Inferior parietal cortex (tissue), 1 donor: ENCODE measurements around the gene PHF19.
A peak's percentile ranks its signal among the peaks of the same experiment; 100 is the strongest.

Experiments
- DNase-seq: peaks from one replicate; pipeline ENCODE4 v3.0.0-alpha.2; 2016; ENCODE audit errors: extremely low spot score

The PHF19 gene

DNA sequence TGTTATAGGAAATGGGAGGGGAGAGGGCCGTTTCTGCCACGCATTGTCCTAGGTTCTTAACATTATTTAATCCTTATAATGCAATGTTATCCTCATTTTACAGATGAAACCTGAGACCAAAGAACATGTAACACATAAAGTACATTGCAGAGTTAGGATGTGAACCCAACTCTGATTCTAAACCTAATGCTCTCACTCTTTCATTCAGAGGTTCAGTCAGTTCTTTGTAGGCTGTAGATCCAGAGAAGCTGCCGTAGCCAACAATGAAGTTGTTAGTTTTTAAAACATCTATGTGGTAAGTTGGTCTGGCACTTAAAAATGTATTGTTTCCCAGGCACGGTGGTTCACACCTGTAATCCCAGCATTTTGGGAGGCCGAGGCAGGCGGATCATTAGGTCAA is 23.8 kb downstream of the PHF19 start:
- no peak for DNase-seq

DNA sequence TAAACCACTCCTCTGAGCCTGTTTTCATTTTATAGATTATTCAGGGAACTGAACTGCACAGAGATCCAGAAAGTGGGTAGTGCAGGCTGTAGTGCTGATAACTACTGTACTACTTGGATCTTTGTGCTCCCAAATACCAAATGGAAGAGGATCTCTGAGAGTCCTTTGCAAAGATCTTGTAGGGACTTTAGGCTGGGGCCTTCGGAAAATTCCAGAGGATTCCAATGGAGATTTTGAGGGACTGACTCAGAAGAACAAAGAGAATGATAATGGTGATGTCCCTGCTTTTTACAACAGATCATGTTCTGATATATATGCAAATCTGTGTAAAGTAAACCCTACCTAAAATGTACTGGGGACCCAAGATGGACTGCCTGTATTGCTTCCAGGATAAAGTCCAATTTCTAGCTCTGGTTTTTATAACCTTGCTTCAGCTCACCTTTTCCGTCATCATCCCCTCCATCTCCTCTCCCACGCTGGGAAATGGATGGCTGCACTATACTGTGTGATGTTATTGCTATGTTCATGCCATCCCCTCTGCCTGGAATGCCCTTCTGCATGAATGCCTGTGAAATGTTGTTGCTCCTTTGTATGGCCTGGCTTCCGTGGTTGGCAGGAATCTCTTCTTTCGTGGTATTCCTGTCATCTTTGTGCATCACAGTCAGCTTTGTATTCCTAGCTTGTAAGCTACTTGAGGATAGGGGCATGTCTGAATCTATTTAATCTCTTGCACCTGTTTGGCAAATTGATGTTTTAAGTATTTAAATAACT is 24.6 kb downstream of the PHF19 start:
- DNase-seq = no peak

DNA sequence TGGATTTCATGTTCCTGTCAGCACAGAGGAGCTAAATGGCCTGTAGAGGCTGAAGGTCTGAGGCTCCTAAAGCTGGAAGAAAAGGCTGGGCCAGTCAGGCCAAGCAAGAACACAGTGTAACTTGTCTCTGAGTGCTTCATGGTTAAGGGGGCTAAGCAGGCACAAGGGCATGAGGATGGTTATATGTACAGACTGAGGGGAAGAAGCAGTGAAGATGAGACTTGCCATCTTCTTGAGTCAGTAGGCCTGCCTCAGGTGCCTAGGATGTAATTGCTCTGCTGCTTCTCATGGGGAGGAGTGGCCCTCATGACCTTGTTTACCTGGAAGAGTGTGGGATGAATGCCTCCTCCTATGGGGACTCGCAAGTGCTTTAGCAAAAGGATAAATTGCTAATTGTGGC is 25.5 kb downstream of the PHF19 start:
- no peak for DNase-seq

DNA sequence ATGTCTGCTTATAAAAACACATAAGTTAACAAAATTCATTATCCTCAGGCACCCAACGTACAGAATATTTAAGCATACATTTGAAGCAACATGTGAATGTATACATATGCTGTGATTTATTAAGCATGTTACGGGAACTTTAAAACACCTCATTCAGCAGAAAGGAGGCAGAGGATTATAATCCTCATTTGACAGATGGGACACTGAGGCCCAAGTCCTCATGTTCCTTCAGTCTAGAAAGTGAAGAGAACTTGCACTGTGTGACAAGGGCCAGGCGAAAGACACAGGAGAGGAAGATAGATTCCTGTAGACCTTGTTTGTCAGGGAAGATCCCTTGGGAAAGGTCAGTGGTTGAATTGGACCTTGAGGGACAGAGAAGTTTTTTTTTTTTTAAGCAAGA is 26.7 kb downstream of the PHF19 start:
- DNase-seq = no peak

DNA sequence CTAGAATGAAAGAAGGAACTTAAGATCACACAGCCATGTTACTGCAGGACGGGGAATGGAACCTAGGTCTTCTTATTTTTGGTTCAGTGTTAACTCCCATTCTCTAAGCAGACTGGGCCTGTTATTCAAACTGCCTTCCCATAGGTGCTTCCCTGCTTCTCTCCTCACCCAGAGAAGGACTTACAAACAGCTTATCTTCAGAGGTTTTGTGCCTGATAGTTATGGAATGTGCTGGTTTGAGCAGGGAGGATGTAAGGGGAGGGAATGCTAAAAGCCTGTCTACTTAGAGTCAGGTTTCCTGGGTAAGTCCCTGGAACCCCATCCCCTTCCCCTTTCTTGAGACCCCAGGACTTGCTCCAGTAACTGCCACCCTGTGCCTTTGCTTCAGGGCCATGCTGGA is 30.1 kb downstream of the PHF19 start:
- no peak for DNase-seq

DNA sequence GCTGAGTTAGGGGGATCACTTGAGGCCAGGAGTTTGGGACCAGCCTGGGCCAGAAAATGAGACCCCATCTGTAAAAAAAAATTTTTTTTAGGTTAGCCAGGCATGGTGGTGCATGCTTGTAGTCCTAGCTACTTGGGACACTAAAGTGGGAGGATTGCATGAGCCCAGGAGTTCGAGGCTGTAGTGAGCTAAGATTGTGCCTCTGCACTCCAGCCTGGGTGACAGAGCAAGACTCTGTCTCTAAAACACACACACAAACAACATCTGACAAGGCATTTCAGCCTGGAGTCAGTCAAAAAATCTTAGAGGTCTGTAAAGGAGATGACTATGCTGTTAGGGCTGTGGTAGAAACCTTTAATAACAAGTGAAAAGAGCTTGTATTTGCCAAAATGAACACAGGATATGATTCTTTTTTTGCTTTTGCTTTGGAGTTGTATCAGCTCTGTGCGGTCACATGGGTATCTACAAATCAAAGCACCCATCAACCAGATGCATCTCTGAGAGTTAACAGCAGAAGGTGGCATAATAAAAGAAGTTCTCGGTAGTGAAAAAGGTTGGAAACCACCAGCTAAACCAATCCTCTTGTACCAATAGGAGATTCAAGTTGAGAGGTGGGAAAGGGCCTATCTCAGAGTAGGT is 30.6 kb downstream of the PHF19 start:
- no peak for DNase-seq

DNA sequence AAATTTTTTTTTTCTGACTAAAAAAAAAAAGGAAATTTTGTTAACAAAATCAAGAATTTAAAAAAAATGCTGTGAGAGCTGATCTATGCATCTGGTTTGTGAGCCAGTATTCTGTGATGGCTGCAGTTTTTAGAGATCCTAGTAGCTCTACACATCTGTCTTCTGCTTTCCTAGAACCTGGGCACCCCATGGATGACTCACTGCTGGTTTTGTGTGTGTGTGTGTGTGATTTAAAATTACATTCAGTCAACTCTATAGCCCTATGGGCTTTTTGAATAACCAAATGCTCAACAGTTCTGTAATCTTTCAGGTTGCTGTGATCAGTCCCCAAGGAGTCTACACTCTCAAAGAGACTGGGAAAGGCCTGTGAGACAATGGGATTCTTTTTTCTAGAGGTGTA is 31.7 kb downstream of the PHF19 start:
- DNase-seq = no peak

DNA sequence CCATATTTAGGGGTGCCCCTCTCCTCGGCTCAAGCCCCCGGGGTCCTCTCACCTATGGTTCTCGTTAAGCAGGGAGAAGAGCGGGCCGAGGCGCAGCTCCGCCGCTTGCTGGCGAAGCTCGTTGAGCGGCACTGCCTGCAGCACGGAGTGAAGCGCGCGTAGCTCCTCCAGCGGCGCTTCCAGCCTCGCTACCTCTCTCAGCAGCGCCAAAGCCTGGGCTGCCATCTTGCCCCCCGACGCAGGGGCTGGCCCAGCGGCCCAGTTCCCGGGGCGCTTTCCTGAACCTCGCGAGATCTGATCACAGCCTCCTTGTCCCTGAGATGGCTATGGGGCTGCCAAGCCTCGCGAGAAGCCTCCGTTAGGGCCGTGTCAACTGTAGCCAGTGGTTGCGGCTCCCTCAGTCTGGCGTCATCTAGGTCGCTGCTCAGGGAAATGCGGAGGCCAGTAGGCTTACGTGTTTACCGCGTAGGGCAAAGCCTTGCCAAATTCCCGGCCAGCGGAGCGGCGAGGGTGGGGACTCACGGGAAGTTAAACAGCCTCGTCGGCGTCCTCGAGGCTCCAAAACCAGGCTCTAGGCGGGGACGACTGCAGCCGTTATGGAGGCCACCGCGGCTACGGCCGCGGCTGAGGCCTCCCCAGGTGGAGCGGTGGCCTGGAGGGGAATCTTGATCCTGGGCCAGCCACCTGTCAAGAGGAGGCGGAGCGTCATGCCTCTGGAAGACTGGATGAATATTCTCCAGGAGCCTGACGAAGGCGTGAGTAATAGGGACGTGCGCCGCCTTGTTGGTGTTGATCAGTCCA is 34.1 kb downstream of the PHF19 start, which contains the start of gene PSMD5:
PSMD5 (minus strand) TSS at position 238 of the 801 bp plus-strand sequence; CDS start at position 225, 13 bp downstream.
- peak; percentile 97 for DNase-seq

DNA sequence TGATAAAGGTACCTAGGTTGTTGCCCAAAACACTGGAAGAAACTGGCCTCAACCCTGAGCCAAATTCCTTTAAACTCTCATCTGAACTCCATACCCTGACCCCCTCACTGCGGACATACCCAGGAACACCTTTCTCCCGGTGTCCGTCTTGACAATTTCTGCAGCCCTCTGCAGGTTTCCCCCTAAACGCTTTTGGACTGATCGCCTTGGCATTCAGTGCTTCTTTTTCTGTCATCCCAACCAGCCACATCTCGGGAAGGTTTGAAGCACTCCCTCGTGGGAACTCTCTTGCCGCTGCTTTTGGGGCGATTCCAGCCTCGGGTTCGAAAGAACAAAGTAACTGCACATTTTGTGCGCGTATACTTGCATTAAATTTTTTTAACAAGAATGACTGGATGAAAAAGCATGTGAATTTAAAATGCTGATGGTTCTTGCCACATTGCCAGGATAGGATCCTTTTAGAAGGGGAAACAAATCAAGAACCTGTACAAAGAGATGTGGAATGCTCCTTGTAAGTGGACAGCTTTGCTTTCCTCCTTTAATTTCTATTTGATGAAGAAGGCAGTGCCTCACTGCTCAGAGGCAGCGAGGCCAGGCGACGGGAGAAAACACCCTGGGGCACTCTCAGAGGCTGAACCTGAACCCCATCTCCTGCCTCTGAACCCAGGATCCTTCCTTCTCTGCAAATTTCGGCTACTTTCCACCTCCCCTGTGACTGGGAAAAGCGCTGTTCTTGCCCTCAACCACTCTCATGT is 34.9 kb downstream of the PHF19 start:
- DNase-seq = peak; percentile 38

DNA sequence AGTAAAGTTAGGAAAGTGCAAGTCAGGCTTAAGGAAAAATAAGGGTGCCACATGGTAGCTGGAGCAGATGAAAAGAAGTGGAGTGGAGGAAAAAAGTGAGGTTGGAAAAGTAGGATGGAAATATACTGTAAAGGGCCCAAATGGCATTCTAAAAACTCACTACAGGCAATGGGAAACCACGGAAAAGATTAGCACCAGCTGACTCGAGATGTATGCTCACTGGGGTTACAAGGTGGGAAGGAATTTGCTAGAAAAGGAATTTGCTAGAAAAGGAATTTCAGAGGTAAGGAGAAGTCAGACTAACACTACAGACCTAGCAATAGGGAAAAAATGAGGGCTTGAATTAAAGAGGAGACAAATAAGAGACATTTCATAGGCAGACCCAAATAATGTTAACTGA is 37.8 kb downstream of the PHF19 start:
- no peak for DNase-seq

DNA sequence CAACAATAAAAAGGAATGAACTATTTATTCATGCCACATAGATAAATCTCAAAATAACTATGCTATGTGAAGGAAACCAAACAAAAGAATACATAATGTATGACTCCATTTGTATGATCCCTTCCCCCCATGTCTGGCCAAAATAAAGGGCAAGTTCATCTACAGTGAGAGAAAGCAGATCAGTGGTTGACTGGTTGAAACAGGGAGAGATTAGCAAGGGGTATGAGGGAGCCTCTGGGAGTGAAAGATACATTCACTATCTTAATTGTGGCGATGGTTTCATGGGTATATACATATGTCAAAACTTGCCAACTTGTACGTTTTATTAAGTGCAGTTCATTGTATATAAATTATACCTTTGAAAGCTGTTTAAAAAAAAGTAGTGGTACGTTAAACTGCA is 39.1 kb downstream of the PHF19 start:
- no peak for DNase-seq

DNA sequence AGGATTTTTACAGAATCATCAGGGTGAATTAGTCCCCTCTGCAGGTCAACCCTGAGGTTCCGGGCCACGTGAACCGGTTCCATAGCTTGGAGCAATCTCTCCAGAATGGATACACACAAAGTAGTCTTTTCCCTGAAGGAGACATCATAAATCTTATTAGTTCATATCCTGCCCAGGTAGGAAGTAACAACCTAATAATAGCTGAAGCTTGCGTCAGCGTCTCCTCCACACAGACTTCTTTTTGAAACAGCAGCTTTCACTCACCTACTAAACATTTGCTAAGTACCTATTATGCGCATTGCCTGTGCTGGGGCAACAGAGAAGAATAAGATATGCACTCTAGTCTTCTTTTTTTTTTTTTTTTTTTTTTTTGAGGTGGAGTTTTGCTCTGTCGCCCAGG is 43.7 kb downstream of the PHF19 start:
- DNase-seq = no peak

DNA sequence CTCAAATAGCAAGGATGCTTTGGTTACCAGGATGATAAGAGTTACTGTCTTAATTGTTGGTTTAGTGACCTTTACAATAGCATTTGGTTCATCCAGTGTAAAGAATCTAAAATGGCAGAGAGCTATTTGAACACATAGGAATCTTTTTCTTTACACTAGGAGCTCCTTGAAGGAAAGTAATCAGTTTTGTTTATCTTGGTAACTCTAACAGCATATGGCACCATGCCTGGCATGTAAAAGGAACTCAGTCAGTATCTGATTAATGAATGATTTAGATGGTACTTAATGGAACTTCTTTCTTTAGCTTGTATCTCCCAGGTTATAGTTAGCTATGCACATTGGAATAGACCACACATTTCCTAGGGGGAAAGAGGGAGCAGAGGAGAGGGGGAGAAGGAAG is 44.2 kb downstream of the PHF19 start:
- no peak for DNase-seq

DNA sequence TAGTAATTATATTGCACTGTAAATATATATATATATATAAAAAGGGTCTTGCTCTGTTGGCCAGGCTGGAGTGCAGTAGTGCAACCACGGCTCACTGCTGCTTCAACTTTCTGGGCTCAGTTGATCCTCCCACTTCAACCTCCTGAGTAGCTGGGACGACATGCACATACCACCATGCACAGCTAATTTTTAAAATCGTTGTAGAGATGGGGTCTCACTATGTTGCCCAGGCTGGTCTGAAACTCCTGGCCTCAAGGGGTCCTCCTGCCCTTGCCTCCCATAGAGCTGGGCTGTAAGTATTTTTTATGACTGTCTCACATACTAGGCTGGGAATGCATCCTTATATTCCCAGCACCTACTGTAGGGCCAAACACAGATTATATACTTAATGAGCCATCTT is 46.1 kb downstream of the PHF19 start:
- DNase-seq = no peak

DNA sequence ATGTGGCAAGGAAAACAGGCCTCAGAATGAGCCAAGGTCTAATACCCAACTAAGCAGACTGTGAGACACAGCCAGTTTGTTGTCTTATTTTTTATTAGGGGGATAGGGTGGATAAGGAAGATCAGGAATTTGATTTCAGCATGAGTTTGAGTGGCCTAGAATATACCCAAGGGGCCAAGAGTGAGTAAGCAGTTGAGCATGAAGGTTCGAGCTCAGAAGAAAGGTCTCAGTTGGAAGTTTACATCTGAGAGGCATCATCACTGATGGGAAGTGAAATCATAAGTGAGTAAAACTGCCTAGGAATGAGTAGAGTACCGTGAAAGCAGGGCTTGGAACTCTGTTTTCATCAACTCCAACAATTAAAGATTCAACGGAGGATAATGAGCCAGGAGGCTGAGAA is 46.8 kb downstream of the PHF19 start:
- no peak for DNase-seq

DNA sequence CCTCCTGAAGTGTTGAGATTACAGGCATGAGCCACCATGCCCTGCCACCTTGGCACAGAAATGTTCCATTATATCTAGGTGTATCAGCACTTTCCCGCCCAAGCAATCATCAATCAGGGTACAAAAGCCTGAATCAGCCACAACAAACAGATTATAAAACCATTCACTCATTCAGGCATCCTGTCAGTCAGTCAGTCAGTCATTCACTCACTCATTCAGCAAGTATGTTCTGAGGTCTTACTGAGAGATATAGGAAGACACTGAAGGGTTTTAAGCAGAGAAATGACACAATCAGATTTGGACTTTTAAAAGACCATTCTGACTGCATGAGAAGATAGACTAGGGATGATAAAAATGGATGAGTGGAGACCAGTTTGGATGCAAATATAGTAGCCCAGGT is 47.3 kb downstream of the PHF19 start:
- DNase-seq = no peak

DNA sequence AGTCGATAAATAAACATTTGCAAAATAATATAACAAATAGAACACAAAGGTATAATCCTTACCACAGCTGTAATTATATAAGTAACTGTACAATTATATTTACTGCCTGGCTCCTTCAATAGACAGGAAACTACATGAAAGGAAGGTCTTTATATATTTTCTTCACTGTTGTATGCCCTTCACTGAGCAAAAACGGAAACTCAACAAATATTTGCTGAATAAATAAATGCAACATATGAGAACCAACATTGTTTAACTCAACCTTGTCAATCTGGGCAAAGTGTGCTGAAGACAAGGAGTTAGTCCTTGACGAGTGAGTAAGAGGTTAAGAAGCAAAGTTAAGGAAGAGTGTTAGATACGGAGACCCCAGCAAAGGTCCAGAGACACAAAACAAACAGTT is 56.9 kb downstream of the PHF19 start:
- DNase-seq = no peak

DNA sequence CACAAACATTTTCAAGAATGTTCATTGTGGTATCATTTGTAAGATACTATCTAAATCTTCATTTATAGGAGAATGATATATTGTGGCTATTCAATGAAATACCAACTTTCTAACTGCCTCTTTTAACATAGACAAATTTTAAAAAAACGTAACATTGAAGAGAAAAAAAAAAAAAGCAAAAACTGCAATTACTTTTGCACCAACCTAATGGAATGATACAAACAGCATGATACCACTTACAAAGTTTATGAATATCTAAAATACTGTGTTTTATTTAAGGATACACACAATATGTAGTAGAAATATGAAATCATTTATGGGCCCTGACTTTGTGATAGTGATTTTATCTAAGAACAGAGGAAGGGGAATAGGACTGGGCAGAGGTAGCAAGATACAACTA is 58.4 kb downstream of the PHF19 start:
- DNase-seq = no peak

DNA sequence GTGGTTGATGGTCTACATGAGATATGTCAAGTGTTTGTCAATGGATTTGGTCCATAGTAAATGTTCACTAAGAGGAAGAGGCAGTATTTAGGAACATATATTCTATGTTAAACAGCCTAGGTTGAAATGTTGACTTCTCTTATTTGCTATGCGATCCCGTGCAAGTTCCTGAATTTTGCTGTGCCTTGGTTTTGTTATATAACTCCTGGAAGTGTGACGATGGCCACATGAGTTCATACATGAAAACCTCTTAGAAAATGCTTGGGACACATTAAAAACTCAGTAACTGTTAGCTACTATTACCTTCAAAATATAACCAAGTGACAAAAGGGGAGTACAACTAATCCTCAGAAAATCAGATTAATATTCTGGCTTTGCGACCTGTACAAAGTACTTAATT is 61.9 kb downstream of the PHF19 start:
- DNase-seq = no peak

DNA sequence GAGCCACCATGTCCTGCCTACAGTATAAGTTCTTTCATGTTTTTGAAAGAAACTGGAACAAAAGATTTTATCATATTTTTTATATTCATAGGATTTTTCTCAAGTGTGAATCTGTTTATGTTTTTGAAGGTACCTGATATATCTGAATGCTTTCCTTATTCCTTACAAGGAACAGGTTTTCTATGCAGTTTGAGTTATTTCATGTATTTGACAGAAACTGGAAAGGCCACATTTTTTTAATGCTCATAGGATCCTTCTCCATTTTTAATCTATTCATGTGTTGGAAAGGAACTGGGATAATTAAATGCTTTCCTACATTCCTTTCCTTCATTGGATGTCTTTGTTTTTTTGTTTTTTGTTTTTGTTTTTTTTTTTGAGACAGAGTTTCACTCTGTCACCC is 68.1 kb downstream of the PHF19 start:
- no peak for DNase-seq

DNA sequence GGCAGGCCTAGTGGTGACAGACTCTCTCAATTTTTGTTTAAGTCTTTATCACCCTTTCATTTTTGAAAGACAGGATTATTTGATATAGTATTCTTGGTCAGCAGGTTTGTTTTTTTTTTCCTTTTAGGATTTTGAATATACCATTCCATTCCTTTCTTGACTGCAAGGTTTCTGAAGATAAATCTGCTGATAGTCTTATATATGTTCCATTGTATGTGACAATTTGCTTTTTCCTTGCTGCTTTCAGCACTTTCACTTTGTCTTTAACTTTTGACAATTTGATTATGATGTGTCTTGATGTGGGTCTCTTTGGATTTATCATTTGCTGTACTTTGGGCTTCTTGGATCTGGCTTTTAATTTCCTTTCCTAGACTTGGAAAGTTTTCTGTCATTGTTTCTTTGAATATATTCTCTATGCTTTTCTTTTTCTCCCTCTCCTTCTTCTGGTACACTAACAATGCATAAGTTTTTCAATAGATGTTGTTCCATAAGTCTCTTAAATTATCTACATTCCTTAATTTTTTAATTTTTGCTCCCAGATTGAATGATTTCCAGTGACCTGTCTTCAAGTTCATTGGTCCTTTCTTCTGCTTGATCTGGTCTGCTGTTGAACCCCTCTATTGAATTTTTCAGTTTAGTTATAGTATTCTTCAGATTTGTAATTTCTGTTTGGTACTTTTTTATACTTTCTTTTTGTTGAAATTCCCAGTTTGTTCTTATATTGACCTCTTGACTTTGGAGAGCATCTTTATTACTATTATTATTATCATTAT is 69.2 kb downstream of the PHF19 start:
- no peak for DNase-seq
